Liver (tissue), 9 donors: Measurements from ENCODE around the gene C1D. TPM values are rescaled to one million over a fixed set of nuclear protein-coding genes. Genes with fewer than 3 reads are reported as not detected.

Experiments used
- DNase-seq: peaks from one replicate; pipeline ENCODE4 v3.0.0-alpha.2; 2017; ENCODE audit warnings: low spot score
- H3K27ac ChIP-seq, 2 donors: one replicate each; pipeline ENCODE4 v1.7.0; 2013; ENCODE audit warnings: inconsistent platforms in 2 of 2, low read length in 2 of 2, control low read depth in 1 of 2, low read depth in 1 of 2, mild to moderate bottlenecking in 1 of 2
- H3K27me3 ChIP-seq, 4 donors: one replicate each; pipeline versions ENCODE4 v1.6.1 to v1.7.0; 2013; ENCODE audit warnings: low read length in 3 of 4, inconsistent platforms in 1 of 4, mild to moderate bottlenecking in 1 of 4, moderate library complexity in 1 of 4; ENCODE audit not compliant: control insufficient read depth in 4 of 4, insufficient read depth in 4 of 4
- H3K36me3 ChIP-seq, 4 donors: one replicate each; pipeline versions ENCODE4 v1.6.1 to v1.7.0; 2013; ENCODE audit warnings: low read length in 3 of 4, mild to moderate bottlenecking in 3 of 4, low read depth in 1 of 4, moderate library complexity in 1 of 4; ENCODE audit not compliant: control insufficient read depth in 4 of 4, insufficient read depth in 3 of 4
- H3K4me1 ChIP-seq, 4 donors: one replicate each; pipeline versions ENCODE4 v1.6.1 to v1.7.0; 2013; ENCODE audit warnings: low read length in 3 of 4, mild to moderate bottlenecking in 3 of 4, moderate library complexity in 1 of 4; ENCODE audit not compliant: control insufficient read depth in 4 of 4, insufficient read depth in 4 of 4
- H3K4me3 ChIP-seq, 3 donors: one replicate each; pipeline versions ENCODE4 v1.6.1 to v1.7.0; 2013; ENCODE audit warnings: low read length in 3 of 3, control low read depth in 1 of 3, low read depth in 1 of 3, mild to moderate bottlenecking in 1 of 3
- H3K9ac ChIP-seq, 2 donors: one replicate each; pipeline ENCODE4 v1.7.0; 2013; ENCODE audit warnings: low read length in 2 of 2, mild to moderate bottlenecking in 2 of 2, moderate library complexity in 2 of 2, control low read depth in 1 of 2, low read depth in 1 of 2
- H3K9me3 ChIP-seq, 4 donors: one replicate each; pipeline versions ENCODE4 v1.6.1 to v1.7.0; 2013; ENCODE audit warnings: low read length in 3 of 4; ENCODE audit not compliant: control insufficient read depth in 4 of 4
- ATF3 ChIP-seq: IDR thresholded peaks from 2 replicates; pipeline ENCODE4 v1.6.1; 2016; ENCODE audit warnings: antibody characterized with exemption
- CTCF ChIP-seq: fragments of 150-350 bp; IDR thresholded peaks from 2 replicates; pipeline ENCODE4 v1.5.1; 2017; ENCODE audit warnings: improper control_type of control experiment, low read depth, low read length; ENCODE audit not compliant: missing input control
- EGR1 ChIP-seq, 2 donors: IDR thresholded peaks; 2 replicates each; pipeline ENCODE4 v1.6.1; 2016 to 2018; ENCODE audit warnings: antibody characterized with exemption in 2 of 2, low read depth in 2 of 2
- FOXA1 ChIP-seq: IDR thresholded peaks from 2 replicates; pipeline ENCODE4 v1.6.1; 2016; ENCODE audit warnings: antibody characterized with exemption
- FOXA2 ChIP-seq: IDR thresholded peaks from 2 replicates; pipeline ENCODE4 v1.6.1; 2016; ENCODE audit warnings: antibody characterized with exemption
- GABPA ChIP-seq, 2 donors: IDR thresholded peaks in 1 of 2; conservative IDR thresholded peaks in 1 of 2; 2 replicates each; pipeline ENCODE4 v1.6.1; 2016; ENCODE audit warnings: antibody characterized with exemption in 2 of 2, mild to moderate bottlenecking in 1 of 2, moderate library complexity in 1 of 2
- HNF4A ChIP-seq, 2 donors: conservative IDR thresholded peaks; 2 replicates each; pipeline ENCODE4 v1.6.1; 2016; ENCODE audit warnings: antibody characterized with exemption in 2 of 2, mild to moderate bottlenecking in 2 of 2
- HNF4G ChIP-seq: IDR thresholded peaks from 2 replicates; pipeline ENCODE4 v1.6.1; 2016; ENCODE audit warnings: antibody characterized with exemption
- JUND ChIP-seq, 2 donors: IDR thresholded peaks; 2 replicates each; pipeline ENCODE4 v1.6.1; 2016; ENCODE audit warnings: antibody characterized with exemption in 2 of 2
- MAX ChIP-seq: IDR thresholded peaks from 2 replicates; pipeline ENCODE4 v1.6.1; 2016; ENCODE audit warnings: antibody characterized with exemption
- NR2F2 ChIP-seq: IDR thresholded peaks from 2 replicates; pipeline ENCODE4 v1.6.1; 2016; ENCODE audit warnings: antibody characterized with exemption
- REST ChIP-seq: IDR thresholded peaks from 2 replicates; pipeline ENCODE4 v1.6.1; 2016; ENCODE audit warnings: antibody characterized with exemption, mild to moderate bottlenecking
- RXRA ChIP-seq, 2 donors: IDR thresholded peaks; 2 replicates each; pipeline ENCODE4 v1.6.1; 2017 to 2018; ENCODE audit warnings: antibody characterized with exemption in 2 of 2, mild to moderate bottlenecking in 1 of 2
- SP1 ChIP-seq: IDR thresholded peaks from 2 replicates; pipeline ENCODE4 v1.6.1; 2018; ENCODE audit warnings: antibody characterized with exemption, mild to moderate bottlenecking
- TAF1 ChIP-seq: conservative IDR thresholded peaks from 2 replicates; pipeline ENCODE4 v1.6.1; 2016; ENCODE audit warnings: antibody characterized with exemption, mild to moderate bottlenecking
- YY1 ChIP-seq: IDR thresholded peaks from 2 replicates; pipeline ENCODE4 v1.6.1; 2016; ENCODE audit warnings: antibody characterized with exemption, mild to moderate bottlenecking
- ZBTB33 ChIP-seq: IDR thresholded peaks from 2 replicates; pipeline ENCODE4 v1.6.1; 2016; ENCODE audit warnings: antibody characterized with exemption
- WGBS: extraction: QIAGEN DNeasy Blood & Tissue Kit; methylation state at CpG from one replicate; pipeline ENCODE4 v1.1.7; 2013; 5-methylcytosine and 5-hydroxymethylcytosine counted together
- polyA plus RNA-seq, 2 donors: library from polyadenylated mRNA; stranded (reverse) in 1 of 2; unstranded in 1 of 2; fragments of 200-250 nt in 1 of 2; fragments of >200 nt in 1 of 2; fragmentation: Nextera tagmentation in 1 of 2; extraction: Ambion mirVana in 1 of 2; gene quantifications; one replicate each; pipeline versions ENCODE4 v1.2.1 to v1.2.3, GENCODE V29; 2013 to 2015
- total RNA-seq, 2 donors: library from RNA; depleted of rRNA; stranded (reverse); fragments of >200 nt; gene quantifications; one replicate each; pipeline ENCODE4 v1.2.3, GENCODE V29; 2014
- donor health status: healthy.
- donor health status: healthy.
- donor health status: healthy.
- donor health status: healthy.
- donor health status: healthy.

C1D gene
- total and polyA plus RNA-seq, 4 donors: 15.6 to 31.0 (median 18.9) TPM

GRCh38 chr2:68110102-68110501 lies 47.3 kb upstream of the C1D start:
- no peak overlapping the region for H3K4me3 ChIP-seq
- no peak for TF ChIP-seq FOXA2
- TF ChIP-seq HNF4A (conservative IDR thresholded peaks at IDR 0.05): no peak
- no peak for TF ChIP-seq RXRA (IDR thresholded peaks at IDR 0.05)
- TF ChIP-seq EGR1 (IDR thresholded peaks at IDR 0.05; ENCODE audit: low read depth in 2 of 2): no peak
- no peak for TF ChIP-seq REST
- TF ChIP-seq TAF1: no peak
- no peaks in the 10 kb centered on the region for H3K27me3 ChIP-seq
- WGBS: 82% methylated on average over 3 of the region's 3 CpGs
- no peak overlapping the region for H3K27ac ChIP-seq
- DNase-seq: no peak
- no peaks in the 10 kb centered on the region for H3K36me3 ChIP-seq
- H3K9ac ChIP-seq: no peak overlapping the region
- no peaks in the 10 kb centered on the region for H3K4me1 ChIP-seq
- no peaks in the 10 kb centered on the region for H3K9me3 ChIP-seq

- Histone ChIP-seq H3K27ac (no peak overlapping the region), H3K4me3 (no peak overlapping the region), H3K36me3 (no peaks in the 10 kb centered on the region), H3K9ac (no peak overlapping the region), H3K4me1 (no peaks in the 10 kb centered on the region), H3K27me3 (no peaks in the 10 kb centered on the region), H3K9me3 (no peaks in the 10 kb centered on the region)
- 89% methylated on average over 3 of the region's 3 CpGs for WGBS
- no peak for DNase-seq
- TF ChIP-seq TAF1: no peak
- TF ChIP-seq ATF3: no peak
- TF ChIP-seq HNF4G: no peak
- TF ChIP-seq ZBTB33: no peak
- no peak for TF ChIP-seq YY1
- no peak for TF ChIP-seq HNF4A (conservative IDR thresholded peaks at IDR 0.05)
- TF ChIP-seq REST: no peak
- TF ChIP-seq MAX: no peak
- TF ChIP-seq SP1: no peak
- TF ChIP-seq GABPA (IDR thresholded peaks at IDR 0.05 in 1 of 2, conservative IDR thresholded peaks at IDR 0.05 in 1 of 2): no peak
- TF ChIP-seq EGR1 (IDR thresholded peaks at IDR 0.05; ENCODE audit: low read depth in 2 of 2): no peak
- no peak for TF ChIP-seq CTCF
- TF ChIP-seq RXRA (IDR thresholded peaks at IDR 0.05): no peak
- TF ChIP-seq NR2F2: no peak
- TF ChIP-seq JUND (IDR thresholded peaks at IDR 0.05): no peak
- no peak for TF ChIP-seq FOXA1
Measured at GRCh38 chr2:68108120-68108519, 45.3 kb upstream of the C1D start.
